ENCODE results near the gene MAPK4. TPM values are rescaled to one million over a fixed set of nuclear protein-coding genes. Genes with fewer than 3 reads are reported as not detected.

MAPK4 gene
- total RNA-seq, 1 donor from 2014 or later = 0.11 TPM

- Histone ChIP-seq H3K79me2 (ENCODE audit: insufficient read depth, low read length) (no peaks in the 10 kb centered on the region), H3K9ac (ENCODE audit: low read length) (no peak overlapping the region), H3K4me1 (ENCODE audit: insufficient read depth, low read length) (no peaks in the 10 kb centered on the region), H2AFZ (ENCODE audit: low read depth, low read length) (no peak overlapping the region), H4K20me1 (ENCODE audit: insufficient read depth, low read length) (no peaks in the 10 kb centered on the region), H3K9me3 (ENCODE audit: insufficient read depth, low read depth, low read length) (no peaks in the 10 kb centered on the region), H3K27me3 (ENCODE audit: insufficient read depth, low read length) (no peaks in the 10 kb centered on the region), H3K4me3 (ENCODE audit: insufficient read depth, low read depth, low read length) (no peak overlapping the region), H3K27ac (ENCODE audit: low read depth, low read length) (no peak overlapping the region), H3K36me3 (ENCODE audit: insufficient read depth, low read length) (no peaks in the 10 kb centered on the region), H3K4me2 (ENCODE audit: low read length) (no peak overlapping the region)
- Mint-ChIP-seq H3K4me1 (ENCODE audit: low read depth, unreplicated experiment) (peaks cover 4% of the 10 kb centered on the region), H3K36me3 (ENCODE audit: low read depth, unreplicated experiment) (peaks cover 3% of the 10 kb centered on the region), H3K4me3 (ENCODE audit: unreplicated experiment) (no peak overlapping the region), H3K27me3 (ENCODE audit: low read depth, unreplicated experiment) (peaks cover 23% of the 10 kb centered on the region), H3K9me3 (ENCODE audit: unreplicated experiment) (peaks cover 3% of the 10 kb centered on the region), H3K27ac (ENCODE audit: unreplicated experiment) (no peak overlapping the region)
- FAIRE-seq (no peak), DNase-seq (ENCODE audit: low read depth) (no peak)
- TF ChIP-seq EZH2 (IDR thresholded peaks at IDR 0.05; ENCODE audit: insufficient read depth, low read length) (no peak), CTCF (IDR thresholded peaks at IDR 0.05; ENCODE audit: insufficient read depth, low read depth, low read length) (no peak)
Observed at GRCh38 chr18:50654658-50655550, 95.0 kb downstream of the MAPK4 start.

GRCh38 chr18:50656396-50656795 is 96.5 kb downstream of the MAPK4 start:
- H3K4me1 Mint-ChIP-seq (ENCODE audit: low read depth, unreplicated experiment) = peaks cover 4% of the 10 kb centered on the region
- H3K27me3 ChIP-seq (ENCODE audit: insufficient read depth, low read length) = no peaks in the 10 kb centered on the region
- DNase-seq (ENCODE audit: low read depth) (no peak), FAIRE-seq (no peak)
- H3K27ac ChIP-seq (ENCODE audit: low read depth, low read length) = no peak overlapping the region
- H3K4me2 ChIP-seq (ENCODE audit: low read length) = no peak overlapping the region
- no peaks in the 10 kb centered on the region for H3K36me3 ChIP-seq (ENCODE audit: insufficient read depth, low read length)
- TF ChIP-seq CTCF (IDR thresholded peaks at IDR 0.05; ENCODE audit: insufficient read depth, low read depth, low read length) = no peak
- no peak for TF ChIP-seq EZH2 (IDR thresholded peaks at IDR 0.05; ENCODE audit: insufficient read depth, low read length)
- H4K20me1 ChIP-seq (ENCODE audit: insufficient read depth, low read length) = no peaks in the 10 kb centered on the region
- H2AFZ ChIP-seq (ENCODE audit: low read depth, low read length) = no peak overlapping the region
- peaks cover 3% of the 10 kb centered on the region for H3K9me3 Mint-ChIP-seq (ENCODE audit: unreplicated experiment)
- no peak overlapping the region for H3K4me3 Mint-ChIP-seq (ENCODE audit: unreplicated experiment)
- H3K9ac ChIP-seq (ENCODE audit: low read length) = no peak overlapping the region
- H3K4me1 ChIP-seq (ENCODE audit: insufficient read depth, low read length) = no peaks in the 10 kb centered on the region
- H3K36me3 Mint-ChIP-seq (ENCODE audit: low read depth, unreplicated experiment) = peaks cover 3% of the 10 kb centered on the region
- no peaks in the 10 kb centered on the region for H3K79me2 ChIP-seq (ENCODE audit: insufficient read depth, low read length)
- H3K4me3 ChIP-seq (ENCODE audit: insufficient read depth, low read depth, low read length) = no peak overlapping the region
- H3K9me3 ChIP-seq (ENCODE audit: insufficient read depth, low read depth, low read length) = no peaks in the 10 kb centered on the region
- no peak overlapping the region for H3K27ac Mint-ChIP-seq (ENCODE audit: unreplicated experiment)
- H3K27me3 Mint-ChIP-seq (ENCODE audit: low read depth, unreplicated experiment) = peaks cover 11% of the 10 kb centered on the region
